Sciatic nerve (tissue), 2 donors: ENCODE measurements around the gene ZC4H2. TPM values are rescaled to one million over a fixed set of nuclear protein-coding genes. Genes with fewer than 3 reads are reported as not detected.
"Not testable (repeated sequence)": the region's sequence is repeated elsewhere in the genome, so short reads cannot be mapped to it uniquely, and the experiment has no call there.

ENCODE experiments used
- ATAC-seq: fragments of 200-7000 bp; cut with Tn5 transposase; one replicate; pipeline ENCODE4 v1.9.1; 2020; ENCODE audit warnings: mild to moderate bottlenecking, moderate library complexity
- DNase-seq: peaks from one replicate; pipeline ENCODE4 v3.0.0-alpha.2; 2020; ENCODE audit warnings: low spot score
- intact Hi-C: fragments of 100-400 bp; cut with DNase I; formaldehyde crosslinking; loops from one replicate; pipeline ENCODE4 v1.14.2; 2022
- total RNA-seq: library from RNA; stranded (reverse); fragmentation: NEBNext Ultra II Directional; extraction: Animal tissue kit (Norgen Biotek cat#: 25700); gene quantifications from one replicate; pipeline ENCODE4 v1.2.1, GENCODE V29; 2021
- donor health status: DM: no; HTN: no; CAD: no.
- donor health status: DM: no; HTN: no; CAD: no.

The ZC4H2 gene, protein sequence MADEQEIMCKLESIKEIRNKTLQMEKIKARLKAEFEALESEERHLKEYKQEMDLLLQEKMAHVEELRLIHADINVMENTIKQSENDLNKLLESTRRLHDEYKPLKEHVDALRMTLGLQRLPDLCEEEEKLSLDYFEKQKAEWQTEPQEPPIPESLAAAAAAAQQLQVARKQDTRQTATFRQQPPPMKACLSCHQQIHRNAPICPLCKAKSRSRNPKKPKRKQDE
- 13.1 TPM for total RNA-seq

DNA sequence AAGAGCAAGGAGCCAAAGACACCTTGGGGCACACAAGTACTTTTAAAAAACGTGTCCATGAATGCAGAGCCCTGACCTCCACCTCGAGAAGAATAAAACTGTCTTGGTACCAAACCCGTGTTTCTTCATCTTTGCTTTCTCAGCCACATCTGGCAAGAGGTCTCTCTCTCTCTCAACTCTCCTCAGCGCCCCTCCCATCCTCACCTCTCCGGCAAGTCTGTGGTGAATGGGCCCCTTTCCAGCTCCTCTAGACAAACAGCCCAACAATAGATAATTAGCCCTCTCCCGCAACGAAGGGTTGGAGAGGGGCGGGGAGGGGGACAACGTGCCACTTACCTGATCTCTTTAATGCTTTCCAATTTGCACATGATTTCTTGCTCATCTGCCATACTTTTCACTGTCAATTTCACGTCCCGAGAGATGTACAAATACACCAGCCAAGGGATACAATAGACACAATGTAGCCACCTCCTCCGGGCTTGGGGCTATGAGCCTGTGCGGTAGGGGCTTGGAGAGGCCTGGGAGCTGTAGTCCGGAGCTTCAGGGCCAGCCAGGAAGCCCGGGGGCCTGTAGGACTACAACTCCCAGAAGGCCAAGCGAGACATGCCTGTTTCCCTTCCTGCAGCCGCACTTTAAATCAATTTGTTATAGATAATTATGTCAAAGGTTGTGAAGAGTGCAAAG is at the start of gene ZC4H2:
TSS of gene ZC4H2 (minus strand) at position 462 of the 684 bp plus-strand sequence. CDS start at position 389, 73 bp downstream.
- ATAC-seq (peak; percentile 99), DNase-seq (peak; percentile 80)
- intact Hi-C loops = no loop called here

DNA sequence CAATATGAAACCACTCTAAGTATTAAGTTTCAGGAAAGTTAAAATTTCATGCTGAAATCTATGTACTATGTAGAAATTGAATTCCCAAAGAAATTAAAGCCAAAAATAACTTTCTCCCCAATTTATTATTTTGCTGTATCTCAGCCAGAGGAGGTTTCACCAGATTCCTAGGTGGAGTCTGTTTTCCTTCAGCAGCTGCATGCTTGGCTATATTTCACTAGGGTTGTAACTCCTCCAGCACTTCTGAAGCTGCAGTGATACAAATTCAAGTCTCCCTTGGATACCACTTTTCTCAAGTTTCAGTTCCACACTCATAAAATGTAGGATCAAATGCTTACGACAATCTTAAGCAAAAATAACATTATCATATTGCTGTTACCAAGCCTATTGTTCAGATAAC is 41.2 kb upstream of the ZC4H2 start:
- intact Hi-C loops = no loop called here
- ATAC-seq (peak; percentile 66), DNase-seq (no peak)

DNA sequence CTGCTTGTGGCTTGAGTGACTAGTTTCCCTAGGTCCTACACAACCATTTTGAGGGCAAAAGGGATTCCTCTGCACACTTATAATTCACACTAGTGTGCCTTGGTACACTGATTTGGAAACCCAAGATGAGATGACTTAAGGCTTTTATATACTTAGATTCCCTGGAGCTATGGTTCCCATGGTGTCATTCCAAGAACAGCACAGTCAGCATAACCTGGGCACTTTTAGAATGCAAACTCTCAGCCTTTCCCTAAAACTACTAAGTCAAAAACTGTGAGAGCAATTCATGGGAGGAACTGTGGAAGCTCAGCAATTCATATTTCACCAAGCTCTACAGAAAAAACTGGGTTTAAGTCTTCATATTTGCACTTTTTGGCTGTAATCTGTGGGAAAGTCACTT is 38.0 kb upstream of the ZC4H2 start:
- ATAC-seq = no peak
- no peak for DNase-seq
- intact Hi-C loops = no loop called here

DNA sequence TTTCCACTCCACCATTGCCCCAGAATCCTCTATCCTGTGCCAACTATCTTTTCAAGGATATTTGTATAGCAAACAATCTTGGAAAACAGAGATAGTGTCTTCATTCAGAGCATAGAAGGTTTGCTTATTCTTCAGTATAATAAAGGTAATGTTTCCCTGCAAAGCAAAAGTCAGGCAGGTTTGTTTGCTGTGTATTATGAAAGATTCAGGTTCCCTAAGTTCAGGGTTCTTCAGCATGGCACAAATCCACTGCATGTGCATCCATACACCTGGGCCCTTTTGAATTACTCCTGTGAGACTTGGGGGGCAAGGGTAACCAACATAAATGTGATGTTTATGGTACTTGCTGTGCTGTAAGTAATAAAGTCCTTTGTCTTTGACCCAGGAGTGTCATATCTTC is 33.2 kb upstream of the ZC4H2 start:
- ATAC-seq (no peak), DNase-seq (no peak)
- intact Hi-C loops = no loop called here

DNA sequence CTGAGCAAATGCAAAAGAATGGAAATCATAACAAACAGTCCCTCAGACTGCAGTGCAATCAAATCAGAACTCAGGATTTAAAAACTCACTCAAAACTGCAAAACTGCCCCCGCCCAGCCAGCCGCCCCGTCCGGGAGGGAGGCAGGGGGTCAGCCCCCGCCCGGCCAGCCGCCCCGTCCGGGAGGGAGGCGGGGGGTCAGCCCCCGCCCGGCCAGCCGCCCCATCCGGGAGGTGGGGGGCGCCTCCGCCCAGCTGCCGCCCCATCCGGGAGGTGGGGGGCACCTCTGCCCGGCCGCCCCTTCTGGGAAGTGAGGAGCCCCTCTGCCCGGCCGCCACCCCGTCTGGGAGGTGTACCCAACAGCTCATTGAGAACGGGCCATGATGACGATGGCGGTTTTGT is 26.0 kb upstream of the ZC4H2 start:
- ATAC-seq, intact Hi-C loops, DNase-seq: not testable (repeated sequence)

DNA sequence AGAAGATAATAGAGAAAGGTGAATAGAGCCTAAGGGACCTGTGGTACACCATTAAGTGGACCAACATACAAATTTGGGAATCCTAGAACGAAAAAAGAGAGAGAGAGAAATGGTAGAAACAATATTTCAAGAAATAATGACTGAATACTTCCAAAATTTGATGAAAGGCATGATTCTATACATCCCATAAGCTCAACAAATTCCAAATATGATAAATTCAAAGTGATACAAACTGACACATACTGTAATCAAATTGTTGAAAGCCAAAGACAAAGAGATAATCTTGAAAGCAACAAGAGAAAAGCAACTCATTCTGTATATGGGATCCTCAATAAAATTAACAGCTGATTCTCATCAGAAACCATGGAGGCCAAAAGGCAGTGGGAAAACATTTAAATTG is 20.6 kb upstream of the ZC4H2 start:
- no peak for DNase-seq
- ATAC-seq = no peak

DNA sequence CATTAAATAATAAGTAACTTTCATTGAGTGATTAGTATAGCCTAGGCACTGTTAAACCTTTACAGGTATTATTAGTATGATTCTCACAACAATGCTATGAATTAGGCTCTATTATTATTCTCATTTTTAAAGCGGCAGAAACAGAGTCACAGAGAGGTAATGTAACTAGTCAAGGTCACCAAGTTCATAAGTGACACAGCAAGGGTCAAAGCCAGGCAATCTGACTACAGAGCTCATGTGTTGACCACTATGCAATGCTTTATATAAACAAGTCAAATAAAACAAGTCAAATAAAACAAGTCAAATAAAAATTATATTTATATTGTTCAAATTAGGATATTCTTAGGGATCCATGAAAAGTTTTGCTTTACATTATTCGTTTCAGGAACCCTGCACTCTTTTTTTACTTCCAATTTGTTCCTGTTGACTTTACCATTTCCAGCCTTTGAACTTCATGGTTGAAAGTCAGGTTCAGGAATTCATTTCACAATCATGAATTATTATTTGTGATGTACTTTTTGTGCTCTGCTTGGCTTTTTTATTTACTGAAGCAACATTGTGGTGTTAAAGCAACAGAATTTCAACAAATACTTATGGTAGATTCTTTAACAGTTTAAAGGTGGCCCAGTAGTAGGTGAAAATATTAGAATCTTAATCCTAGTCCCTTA is 18.0 kb upstream of the ZC4H2 start:
- ATAC-seq = no peak
- no peak for DNase-seq
- intact Hi-C loops = no loop called here

More for the DNA sequence above, 20.6 kb upstream of the ZC4H2 start:
- intact Hi-C loops = no loop called here

DNA sequence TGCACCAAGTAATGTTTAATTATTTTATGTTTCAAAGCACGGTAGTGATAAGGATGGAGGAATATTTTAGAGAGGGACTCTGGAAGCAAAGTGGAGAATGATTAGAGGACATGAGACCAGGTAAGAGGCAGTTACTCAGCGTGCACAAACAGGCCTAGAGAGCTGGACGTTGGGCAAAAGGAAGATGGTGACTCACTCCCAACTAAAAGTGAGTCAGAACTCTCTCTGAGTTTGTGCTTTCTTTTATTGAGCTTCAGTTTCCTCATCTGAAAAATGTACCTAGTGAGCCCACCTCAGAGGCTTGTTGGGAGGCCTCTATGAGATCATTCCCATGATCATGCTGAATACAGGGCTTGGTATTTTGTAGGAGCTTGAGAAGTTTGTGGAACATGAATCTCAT is 1.6 kb upstream of the ZC4H2 start:
- DNase-seq (no peak), ATAC-seq (no peak)
- intact Hi-C loops = no loop called here

DNA sequence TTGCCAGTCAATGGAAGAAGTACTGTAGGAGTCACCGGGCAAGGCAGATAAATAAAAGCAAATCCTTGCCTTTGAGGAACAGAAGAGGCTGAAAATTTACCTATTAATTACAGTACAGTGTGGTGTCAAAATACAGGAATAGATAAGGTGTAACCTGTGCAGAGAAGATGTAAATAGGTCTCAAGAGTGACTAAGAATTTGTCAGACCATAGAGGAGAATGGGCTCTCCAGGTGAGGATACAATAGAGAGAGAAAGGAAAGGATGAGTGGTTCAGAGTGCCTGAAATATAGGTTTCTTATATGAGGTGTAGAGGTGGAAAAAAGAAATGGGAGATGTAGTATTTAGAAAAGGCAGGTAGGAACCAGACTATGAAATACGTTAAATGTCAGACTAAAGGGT is 801 bp upstream of the ZC4H2 start:
- DNase-seq = no peak
- intact Hi-C loops = no loop called here
- ATAC-seq = no peak

DNA sequence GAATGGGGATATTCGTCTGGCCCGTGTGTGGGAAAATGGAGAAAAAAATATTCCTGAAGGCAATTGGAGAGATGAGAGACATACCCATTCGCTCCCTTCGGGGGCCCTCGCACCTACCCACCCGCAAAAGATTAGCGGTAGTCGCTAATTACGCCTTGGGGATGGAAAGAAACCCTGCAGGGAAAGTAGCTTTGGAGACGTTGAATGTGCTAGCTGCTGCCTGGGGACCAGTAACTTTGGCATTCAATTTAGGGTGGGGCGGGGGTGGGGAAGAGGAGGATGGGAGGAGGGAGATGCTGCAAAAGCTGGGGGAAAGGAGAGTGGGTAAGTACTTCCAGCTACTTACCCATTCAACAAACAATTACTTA is 407 bp upstream of the ZC4H2 start:
- DNase-seq (no peak), ATAC-seq (peak; percentile 9)
- intact Hi-C loops = no loop called here

DNA sequence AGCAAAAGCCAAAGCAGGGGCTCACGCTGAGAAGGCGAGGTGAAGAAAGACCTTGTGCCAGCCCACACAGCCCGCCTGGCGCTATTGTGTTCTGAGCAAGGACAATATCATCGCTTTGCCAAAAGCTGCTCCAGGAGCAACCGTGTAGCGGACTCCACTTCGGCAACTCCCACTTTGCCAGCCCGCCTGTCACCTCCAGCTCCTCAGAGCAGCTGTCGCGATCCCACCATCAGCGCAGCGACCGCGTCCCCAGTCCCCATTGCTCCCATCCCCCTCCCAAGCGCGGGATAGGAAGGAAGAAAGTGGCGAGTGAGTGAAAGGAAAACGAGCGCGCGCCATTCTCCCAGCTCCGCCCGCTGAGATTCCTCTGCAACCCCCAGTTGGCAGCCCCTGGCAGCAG is 759 bp downstream of the ZC4H2 start:
- ATAC-seq (peak; percentile 60), DNase-seq (no peak)
- intact Hi-C loops = no loop called here

DNA sequence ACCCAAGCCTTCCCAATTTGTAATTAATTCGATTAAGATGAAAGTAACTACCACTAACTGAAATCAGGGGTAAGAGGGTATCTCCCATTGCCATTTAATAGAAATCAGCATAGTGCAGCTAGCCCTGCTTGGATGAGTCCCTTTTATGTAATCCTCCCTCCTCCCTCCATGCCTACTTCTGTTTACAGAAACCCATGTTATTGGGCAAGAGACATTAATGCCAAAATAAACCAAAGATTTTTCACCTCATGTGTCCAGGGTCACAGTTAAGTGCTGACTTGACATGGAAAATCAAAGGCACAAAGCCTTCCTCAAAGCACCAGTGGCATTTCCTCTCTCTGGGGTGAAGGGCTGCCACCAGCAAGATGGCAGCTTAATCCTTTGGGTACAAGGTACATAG is 50.8 kb downstream of the ZC4H2 start:
- intact Hi-C loops = no loop called here
- no peak for DNase-seq
- ATAC-seq = no peak

DNA sequence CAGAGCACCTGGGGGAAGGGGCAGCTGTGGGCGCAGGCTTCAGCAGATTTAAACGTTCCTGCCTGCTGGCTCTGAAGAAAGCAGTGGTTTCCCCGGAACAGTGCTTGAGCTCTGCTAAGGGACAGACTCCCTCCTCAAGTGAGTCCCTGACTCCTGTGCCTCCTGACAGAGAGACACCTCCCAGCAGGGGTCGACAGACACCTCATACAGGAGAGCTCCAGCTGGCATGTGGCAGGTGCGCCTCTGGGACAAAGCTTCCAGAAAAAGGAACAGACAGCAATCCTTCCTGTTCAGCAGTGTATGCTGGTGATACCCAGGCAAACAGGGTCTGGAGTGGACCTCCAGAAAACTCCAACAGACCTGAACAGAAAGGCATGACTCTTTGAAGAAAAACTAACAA is 68.1 kb downstream of the ZC4H2 start:
- intact Hi-C loops = no loop called here
- ATAC-seq (no peak), DNase-seq (no peak)

DNA sequence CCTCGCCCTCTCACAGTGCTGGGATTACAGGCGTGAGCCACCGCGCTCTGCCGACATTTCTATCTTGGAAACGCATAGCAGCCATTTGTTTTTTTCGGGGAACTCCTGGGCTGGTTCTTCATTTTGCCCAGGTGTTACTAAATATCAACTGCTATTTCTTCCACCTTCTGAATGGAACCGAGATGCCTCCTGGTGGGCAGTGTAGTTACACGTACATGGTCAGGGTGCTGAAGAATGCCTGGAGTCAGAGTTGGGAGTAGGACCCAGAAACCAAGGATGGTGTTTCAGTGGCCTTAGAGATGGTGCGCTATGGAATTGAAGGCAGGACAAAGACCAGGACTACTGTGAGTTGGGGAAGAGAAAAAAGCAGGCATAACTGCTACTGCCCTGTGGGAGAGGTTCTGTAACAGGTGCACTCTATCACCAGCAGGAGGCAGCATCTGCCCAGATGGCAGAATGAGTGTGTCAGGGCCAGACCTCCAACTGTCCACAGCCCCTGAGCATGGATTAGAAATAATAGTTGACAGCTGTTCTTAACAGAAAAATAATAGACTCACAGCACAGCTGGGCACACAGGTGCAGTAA is 81.7 kb downstream of the ZC4H2 start:
- DNase-seq (no peak), ATAC-seq (no peak)
- intact Hi-C loops = no loop called here

DNA sequence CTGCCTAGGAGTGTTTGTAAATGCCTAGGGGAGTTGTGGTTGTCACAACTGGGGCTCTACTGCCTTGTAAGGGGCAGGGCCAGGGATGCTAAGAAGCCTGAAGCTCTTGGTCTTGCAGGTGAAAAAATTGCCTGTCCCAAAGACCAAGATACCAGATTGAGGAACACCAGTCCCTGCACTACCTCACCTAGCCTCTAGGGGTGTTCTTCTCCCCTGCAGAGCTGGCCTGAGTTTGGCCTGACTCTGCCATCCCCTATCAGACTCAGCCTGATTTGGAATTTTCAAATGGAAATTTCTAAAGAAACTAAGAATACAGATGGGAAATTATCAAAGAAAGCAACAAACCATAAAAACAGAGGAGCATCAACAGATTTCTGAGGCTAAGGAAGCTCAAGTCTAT is 90.4 kb downstream of the ZC4H2 start:
- ATAC-seq = no peak
- intact Hi-C loops = no loop called here
- DNase-seq = no peak

DNA sequence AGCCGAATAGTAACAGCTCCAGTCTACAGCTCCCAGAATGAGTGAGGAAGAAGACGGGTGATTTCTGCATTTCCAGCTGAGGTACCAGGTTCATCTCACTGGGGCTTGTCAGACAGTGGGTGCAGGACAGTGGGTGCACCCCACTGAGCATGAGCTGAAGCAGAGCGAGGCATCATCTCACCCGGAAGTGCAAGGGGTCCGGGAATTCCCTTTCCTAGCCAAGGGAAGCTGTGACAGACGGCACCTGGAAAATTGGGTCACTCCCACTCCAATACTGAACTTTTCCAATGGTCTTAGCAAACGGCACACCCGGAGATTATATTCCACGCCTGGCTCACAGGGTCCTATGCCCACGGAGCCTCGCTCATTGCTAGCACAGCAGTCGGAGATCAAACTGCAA is 97.5 kb downstream of the ZC4H2 start:
- DNase-seq, ATAC-seq: not testable (repeated sequence)
- intact Hi-C loops = loop anchor here (2.0 kb wide), 1 partner anchor 30 kb away; no protein-coding TSS in a partner anchor

DNA sequence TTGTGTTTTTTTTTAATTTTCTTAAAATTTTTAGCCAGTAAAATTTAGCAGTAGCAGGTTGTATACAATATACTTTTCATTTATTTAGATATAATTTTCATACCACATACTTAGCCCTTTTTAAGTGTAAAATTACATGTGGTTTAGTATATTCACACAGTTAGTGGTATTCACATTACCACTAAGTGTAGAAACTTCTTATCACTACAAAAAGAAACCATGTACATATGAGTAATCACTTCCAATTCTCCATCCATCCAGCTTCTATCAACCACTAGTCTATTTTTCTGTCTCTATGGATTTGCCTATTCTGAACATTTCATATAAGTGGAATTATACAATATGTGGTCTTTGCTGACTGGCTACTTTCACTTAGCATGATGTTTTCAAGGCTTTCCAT is 109.0 kb downstream of the ZC4H2 start:
- ATAC-seq = no peak
- DNase-seq = no peak
- intact Hi-C loops = loop anchor here (5.0 kb wide), 1 partner anchor 1570 kb away; no protein-coding TSS in a partner anchor
